Cerebellar nuclear complex (tissue), 1 donor: ENCODE data around the gene CDH4.

ENCODE experiments used
- DNase-seq, 2 experiments: peaks; one replicate each; lab custom pipeline; 2025; lab: John Stamatoyannopoulos, UW

Gene CDH4

GRCh38 chr20:61655591-61655990 lies 403.5 kb downstream of the CDH4 start:
- no peak for DNase-seq

GRCh38 chr20:61656198-61656597 lies 404.1 kb downstream of the CDH4 start:
- DNase-seq, result no peak

- DNase-seq, result no peak
These were observed 405.8 kb downstream of the CDH4 start for GRCh38 chr20:61657721-61658377.

- no peak for DNase-seq
These were observed 406.5 kb downstream of the CDH4 start for GRCh38 chr20:61658563-61658962.

- DNase-seq, result no peak
These were observed 407.4 kb downstream of the CDH4 start for GRCh38 chr20:61659246-61659993.

DNA sequence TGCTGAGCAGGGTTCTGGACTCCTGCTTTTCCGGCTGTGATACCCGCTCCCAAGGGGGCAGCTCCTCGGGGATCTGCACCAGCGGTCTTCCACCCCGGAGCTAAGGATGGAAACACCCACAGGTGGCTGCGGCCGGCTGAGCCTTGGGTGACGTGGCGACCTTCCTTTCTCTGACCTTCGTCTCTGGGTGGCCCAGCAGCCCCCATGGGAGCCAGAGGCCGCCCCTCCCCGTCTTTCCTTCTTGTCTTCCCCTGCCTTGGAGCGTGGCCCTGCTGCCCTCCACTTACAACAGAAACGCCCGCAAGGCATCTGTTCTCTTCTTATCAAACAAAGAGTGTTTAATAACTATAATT lies 407.9 kb downstream of the CDH4 start:
- DNase-seq, result no peak

GRCh38 chr20:61660559-61660958 lies 408.5 kb downstream of the CDH4 start:
- no peak for DNase-seq

GRCh38 chr20:61661025-61661424 lies 409.0 kb downstream of the CDH4 start:
- no peak for DNase-seq

- no peak for DNase-seq
These were observed 409.5 kb downstream of the CDH4 start for GRCh38 chr20:61661583-61661982.

DNA sequence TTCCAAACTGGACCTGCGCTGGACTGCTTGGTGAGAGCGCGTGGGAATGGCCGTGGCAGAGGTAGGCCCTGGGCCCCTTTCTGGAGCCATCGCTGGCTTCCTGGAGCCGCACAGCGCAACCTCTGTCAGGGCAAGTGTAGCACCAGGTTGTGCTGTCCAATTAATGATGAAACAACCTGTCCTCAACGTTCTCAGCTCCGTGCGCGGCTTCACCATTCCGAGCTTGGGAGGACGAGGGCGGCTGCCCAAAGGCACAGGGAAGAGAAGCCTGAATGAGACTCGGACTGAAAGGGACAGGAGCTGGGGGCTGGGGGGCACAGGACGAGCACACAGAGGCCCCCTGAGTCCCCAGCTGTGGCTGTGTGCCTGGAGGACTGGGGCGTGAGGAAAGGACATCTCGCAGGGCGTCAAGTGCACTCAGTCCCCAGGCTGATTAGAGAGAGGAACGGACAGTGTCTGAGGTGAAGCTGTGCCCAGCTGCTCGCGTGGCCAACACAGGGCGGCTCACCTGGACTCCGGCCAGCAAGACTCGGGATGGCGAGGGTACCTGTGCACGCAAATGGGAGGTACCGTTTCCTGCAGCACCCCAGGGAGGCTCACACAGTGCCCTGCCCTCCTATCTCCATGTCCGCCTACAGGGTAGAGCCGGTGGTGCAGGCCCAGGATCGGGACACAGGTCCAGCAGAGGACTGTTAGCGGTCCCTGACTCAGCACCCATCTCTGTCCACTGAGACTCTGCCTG lies 410.3 kb downstream of the CDH4 start:
- no peak for DNase-seq

DNA sequence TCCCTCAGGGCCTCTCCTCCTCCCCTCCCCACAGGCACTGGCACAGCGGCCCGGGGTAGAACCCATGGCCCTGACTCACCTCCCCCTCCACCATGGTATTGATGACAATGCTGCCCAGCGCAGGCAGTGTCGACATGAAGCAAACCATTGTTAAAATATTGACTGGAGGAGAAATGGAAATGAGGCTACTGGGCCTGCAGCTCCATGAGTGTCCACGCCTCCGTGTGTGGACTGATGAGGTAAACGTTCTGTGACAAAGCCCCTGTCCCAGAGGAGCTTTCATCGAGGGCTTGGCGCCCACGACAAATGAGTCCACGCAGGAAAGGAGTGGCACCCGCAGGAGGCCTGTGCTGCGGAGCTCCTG lies 410.9 kb downstream of the CDH4 start:
- DNase-seq, result no peak

DNA sequence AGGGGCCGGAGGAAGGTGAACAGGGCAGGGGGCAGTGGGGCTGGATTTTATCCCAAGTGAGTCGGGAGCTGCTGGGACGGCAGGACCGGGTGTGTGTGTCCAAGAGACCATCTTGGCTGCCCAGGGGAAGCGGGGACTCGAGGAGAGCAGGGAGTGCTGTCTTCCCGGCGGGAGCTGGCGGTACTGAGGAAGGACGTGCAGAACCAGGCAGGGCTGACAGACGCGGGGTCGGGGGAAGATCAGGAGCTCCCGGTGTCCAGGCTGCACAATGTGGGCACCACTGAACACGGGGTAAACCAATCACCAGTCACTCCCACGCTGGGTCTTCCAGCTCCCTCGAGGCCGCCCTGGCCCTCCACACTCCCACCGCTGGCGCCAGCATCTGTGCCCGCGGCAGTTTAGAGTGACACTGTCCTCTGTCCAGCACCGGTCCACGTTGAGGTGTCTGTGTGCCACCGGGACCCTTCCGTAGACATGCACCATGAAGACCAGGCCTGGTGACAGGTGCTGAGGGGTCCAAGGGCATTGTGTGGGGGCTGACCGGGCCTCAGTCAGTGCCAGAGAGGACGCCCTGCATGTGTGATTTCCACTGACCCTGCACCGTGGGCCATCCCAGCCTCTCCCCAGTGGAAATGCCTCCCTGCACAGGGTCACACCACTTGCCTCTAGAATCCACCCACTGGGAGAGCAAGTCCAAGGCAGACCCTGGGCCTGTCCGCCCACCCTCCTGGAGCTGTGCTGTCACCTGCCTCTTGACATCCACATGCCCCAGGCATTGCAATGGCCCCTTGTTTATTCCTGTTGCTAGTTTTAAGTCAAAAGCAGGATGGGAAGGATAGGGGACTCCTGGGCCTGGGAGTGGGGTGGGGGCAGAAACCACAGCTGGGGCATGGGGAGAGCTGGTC lies 411.7 kb downstream of the CDH4 start:
- DNase-seq, result no peak

- no peak for DNase-seq
These were observed 412.7 kb downstream of the CDH4 start for GRCh38 chr20:61664556-61665320.

DNA sequence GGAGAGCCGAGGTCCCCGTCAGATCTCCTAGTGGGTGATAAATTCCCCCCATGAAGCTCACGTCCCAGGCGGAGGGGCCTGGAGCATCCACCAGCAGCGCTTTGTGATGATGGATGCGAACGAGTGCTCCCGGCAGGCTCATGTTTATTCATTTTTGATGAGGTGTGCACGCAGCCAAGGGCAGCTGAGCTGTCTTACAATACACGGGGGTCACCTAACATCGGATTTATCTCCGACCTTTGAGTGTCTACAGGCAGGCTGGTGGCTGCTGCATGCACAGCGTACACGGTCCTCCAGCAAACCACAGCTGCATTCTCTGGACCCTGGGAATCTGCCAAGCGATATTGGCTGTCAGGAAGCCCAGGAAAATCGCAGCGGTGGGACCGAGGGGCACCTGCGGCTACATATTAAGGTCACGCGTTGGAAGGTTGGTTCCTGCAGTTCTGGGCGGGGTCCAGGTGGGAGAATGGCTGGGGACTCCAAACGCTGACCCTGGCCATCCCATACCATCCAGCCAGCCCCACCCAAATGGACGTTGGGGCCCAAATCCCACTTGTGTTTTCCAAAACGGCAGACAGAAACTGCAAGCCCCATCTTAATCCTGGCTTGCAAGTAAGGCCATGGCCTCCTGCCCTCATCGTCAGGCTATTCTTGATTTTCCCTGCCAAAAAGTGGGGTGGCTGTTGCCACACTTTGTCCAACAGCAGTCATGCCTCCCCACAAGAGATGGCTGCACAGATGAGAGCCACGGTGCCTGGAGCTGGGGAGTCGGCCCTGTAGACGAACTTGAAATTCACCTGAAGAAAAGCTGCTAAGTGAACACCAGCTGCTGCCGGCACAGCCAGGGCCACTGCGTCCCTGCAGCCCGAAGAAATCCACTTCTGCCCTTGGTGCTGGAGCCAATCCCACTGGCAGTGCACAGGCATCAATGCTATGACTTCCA lies 413.7 kb downstream of the CDH4 start:
- DNase-seq, result no peak

DNA sequence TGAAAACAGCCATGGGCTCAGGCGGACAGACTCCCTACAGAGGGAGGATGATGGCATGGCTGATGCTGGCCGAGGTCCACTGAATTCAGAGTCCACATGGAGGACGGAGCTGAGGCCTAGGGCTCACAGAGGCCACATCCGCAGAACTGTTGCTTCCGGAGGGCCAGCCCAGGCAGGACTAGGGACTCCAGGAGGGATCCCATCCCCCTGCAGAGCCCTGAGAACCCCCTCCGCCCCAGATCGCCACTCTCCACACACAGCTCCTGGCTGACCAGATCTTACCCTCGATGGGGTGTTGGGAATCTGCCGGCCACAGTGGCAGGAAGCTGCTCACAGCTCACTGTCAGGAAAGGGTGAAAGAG lies 414.4 kb downstream of the CDH4 start:
- DNase-seq, result no peak

- DNase-seq, result no peak
These were observed 415.2 kb downstream of the CDH4 start for GRCh38 chr20:61667056-61667792.

GRCh38 chr20:61668065-61668650 lies 416.1 kb downstream of the CDH4 start:
- no peak for DNase-seq

DNA sequence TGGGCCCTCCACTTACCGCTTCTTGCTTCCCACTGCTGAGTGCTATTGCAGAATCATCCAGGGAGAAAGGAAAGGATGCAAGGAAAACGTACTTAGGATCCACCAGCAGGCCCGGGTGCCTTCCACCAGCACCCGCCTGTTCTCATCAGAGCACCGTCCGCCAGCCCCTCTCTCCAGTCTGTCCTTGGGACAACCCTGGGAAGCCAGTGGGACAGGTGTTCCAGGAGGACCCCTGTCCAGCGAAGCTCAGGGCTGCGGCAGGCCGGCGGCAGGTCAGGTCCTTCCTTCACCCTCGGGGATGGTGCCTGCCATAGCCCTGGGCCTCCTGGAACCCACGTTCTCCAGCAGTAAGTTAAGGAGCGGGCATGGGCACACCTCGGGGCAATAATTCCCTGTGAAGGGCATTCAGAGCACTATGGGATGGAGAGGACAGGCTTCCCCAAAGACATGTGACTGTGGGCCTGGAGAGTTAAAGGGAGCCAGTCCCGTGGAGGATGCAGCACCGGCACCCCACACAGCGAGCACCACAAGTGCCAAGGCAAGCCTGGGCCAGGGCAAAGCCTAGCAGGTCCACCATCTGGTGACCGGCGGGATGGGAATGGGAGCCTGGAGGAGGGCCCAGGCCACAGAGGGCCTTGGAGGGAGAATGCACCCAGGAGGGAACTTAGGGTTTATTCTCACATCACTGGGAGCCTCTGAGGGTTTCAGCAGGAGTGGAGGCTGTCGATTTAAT lies 416.9 kb downstream of the CDH4 start:
- DNase-seq, result no peak

DNA sequence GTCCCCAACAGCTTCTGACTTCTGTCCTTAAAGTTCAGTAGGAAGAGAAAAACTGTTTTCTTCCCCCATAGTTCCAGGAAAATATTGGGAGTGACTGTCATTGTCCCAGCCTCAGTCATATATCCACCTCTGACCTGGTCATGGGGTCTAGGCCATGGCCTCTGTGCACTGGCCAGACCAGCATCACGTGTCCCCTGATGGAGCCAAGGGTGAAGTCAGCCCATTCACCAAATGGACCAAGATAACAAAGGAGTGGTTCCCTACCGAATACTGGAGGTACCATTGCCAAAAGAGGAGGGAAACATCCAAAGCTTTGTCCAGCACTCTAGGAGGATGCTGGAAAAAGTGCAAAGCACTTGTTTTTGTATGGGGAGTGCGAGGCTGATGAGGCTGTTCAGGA lies 418.2 kb downstream of the CDH4 start:
- no peak for DNase-seq
